GM19035 (cell line): ENCODE measurements around the gene CELSR2.

Experiments used
- ATAC-seq: cut with Tn5 transposase; IDR thresholded peaks from one replicate; pipeline ENCODE4 v1.9.1; 2021; ENCODE audit not compliant: unreplicated experiment

CELSR2 gene

GRCh38 chr1:109251277-109252166, 2.2 kb downstream of the CELSR2 start:
- ATAC-seq: no peak

GRCh38 chr1:109252167-109252892, 3.0 kb downstream of the CELSR2 start:
- ATAC-seq: no peak

GRCh38 chr1:109252893-109253802, 3.8 kb downstream of the CELSR2 start:
- ATAC-seq: no peak

GRCh38 chr1:109253803-109254620, 4.7 kb downstream of the CELSR2 start:
- no peak for ATAC-seq

GRCh38 chr1:109254621-109255096, 5.3 kb downstream of the CELSR2 start:
- ATAC-seq: no peak

GRCh38 chr1:109255097-109255651, 5.8 kb downstream of the CELSR2 start:
- ATAC-seq: no peak

GRCh38 chr1:109255678-109256077, 6.3 kb downstream of the CELSR2 start:
- ATAC-seq: no peak

- no peak for ATAC-seq
Measured at GRCh38 chr1:109256085-109256484, 6.7 kb downstream of the CELSR2 start.

GRCh38 chr1:109256971-109257681, 7.8 kb downstream of the CELSR2 start:
- no peak for ATAC-seq

GRCh38 chr1:109257682-109258421, 8.5 kb downstream of the CELSR2 start:
- no peak for ATAC-seq

- ATAC-seq: no peak
Measured at GRCh38 chr1:109258481-109259466, 9.4 kb downstream of the CELSR2 start.

GRCh38 chr1:109259674-109260557, 10.6 kb downstream of the CELSR2 start:
- ATAC-seq: no peak

- no peak for ATAC-seq
Measured at GRCh38 chr1:109261006-109261405, 11.7 kb downstream of the CELSR2 start.

- no peak for ATAC-seq
Measured at GRCh38 chr1:109261578-109261977, 12.2 kb downstream of the CELSR2 start.

GRCh38 chr1:109262231-109263055, 13.1 kb downstream of the CELSR2 start:
- ATAC-seq: no peak

GRCh38 chr1:109263234-109263596, 13.9 kb downstream of the CELSR2 start:
- no peak for ATAC-seq
